ENCODE data around the gene POLA1.
"Not testable (repeated sequence)": the region's sequence is repeated elsewhere in the genome, so short reads cannot be mapped to it uniquely, and the experiment has no call there.

The POLA1 gene

GRCh38 chrX:24819807-24820206 is 126.1 kb downstream of the POLA1 start:
- not testable (repeated sequence) for DNase-seq

- DNase-seq, result no peak
These were observed 134.4 kb downstream of the POLA1 start for GRCh38 chrX:24828147-24828546.

GRCh38 chrX:24828600-24828999 is 134.9 kb downstream of the POLA1 start:
- DNase-seq, result no peak

GRCh38 chrX:24833695-24834094 is 140.0 kb downstream of the POLA1 start:
- DNase-seq, result no peak

DNA sequence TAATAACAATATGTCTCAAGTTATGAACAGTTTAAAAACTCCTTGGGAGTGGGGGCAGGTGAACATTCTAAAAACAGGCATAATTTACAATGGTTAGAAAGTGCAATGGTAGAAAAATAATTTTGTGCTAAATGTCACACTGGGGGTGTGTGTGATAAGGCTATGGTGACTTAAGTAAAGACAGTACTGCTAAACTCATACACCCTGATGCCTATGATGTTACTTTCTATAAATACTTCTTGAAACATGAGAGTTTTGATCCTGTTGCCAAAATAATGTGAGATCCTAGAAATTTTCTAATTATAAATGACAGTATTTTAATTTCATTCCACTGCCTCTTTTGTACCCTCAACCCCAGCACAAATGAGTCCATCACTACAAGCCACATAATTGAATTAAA is 144.2 kb downstream of the POLA1 start:
- no peak for DNase-seq

GRCh38 chrX:24838629-24839028 is 144.9 kb downstream of the POLA1 start:
- peak; percentile 26 for DNase-seq

- no peak for DNase-seq
These were observed 145.6 kb downstream of the POLA1 start for GRCh38 chrX:24839331-24839730.

DNA sequence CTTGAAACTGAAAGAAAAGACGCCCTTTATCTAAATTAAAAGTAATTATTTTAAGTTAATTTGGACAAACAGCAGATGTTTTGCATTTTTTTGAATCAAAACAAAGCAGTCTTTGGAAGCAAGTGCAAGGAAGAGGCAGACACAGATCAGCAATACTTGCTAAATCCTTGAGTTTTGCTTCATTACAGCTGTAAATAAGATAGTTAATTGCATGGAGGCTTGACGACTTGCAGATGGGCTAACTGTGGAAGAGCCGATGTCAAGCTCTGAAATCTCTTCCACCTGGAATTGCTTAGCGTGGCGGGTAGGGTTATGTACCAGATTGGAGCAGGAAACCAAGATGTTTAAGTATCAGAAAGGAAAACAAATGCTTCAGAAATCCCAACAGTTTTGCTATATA is 148.8 kb downstream of the POLA1 start:
- DNase-seq, result no peak

GRCh38 chrX:24846550-24847150 is 152.9 kb downstream of the POLA1 start:
- no peak for DNase-seq

- DNase-seq, result no peak
These were observed 157.6 kb downstream of the POLA1 start for GRCh38 chrX:24851289-24851688.

- no peak for DNase-seq
These were observed 158.1 kb downstream of the POLA1 start for GRCh38 chrX:24851780-24852179.

DNA sequence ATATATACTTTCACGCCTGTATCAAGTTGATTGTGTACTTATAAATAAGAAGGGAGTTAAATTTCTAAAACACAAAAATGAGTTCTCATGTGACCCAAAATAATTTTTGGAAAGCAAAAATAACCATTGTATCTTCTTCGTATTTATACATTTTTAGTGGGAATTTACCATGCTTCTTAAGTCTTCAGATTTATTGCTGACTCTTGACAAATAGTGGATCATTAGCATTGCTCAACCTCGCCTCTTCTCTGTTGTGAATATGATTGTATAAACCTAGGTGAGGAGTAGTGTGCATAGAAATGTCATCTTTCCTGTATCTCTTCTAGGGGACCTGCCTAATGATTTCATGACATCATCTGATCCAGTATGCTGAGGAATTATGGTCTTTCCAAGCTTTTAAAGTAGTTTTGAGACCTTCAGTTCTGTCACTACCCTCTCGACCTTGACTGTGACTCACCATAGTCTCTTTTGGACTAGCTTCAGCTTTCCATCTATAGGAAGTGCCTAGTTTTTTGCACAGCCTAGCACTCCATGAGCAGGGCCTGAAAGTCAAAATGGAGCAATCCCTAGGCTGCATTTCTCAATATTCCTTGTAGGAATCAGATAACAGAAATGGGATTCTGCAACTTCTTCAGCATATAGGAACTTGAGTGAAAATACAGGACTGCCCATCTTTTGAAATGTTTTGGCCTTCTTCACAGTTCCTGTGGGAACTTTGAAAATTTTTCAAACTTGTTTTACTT is 164.5 kb downstream of the POLA1 start:
- peak; percentile 8 for DNase-seq

- no peak for DNase-seq
These were observed 165.6 kb downstream of the POLA1 start for GRCh38 chrX:24859211-24859841.

DNA sequence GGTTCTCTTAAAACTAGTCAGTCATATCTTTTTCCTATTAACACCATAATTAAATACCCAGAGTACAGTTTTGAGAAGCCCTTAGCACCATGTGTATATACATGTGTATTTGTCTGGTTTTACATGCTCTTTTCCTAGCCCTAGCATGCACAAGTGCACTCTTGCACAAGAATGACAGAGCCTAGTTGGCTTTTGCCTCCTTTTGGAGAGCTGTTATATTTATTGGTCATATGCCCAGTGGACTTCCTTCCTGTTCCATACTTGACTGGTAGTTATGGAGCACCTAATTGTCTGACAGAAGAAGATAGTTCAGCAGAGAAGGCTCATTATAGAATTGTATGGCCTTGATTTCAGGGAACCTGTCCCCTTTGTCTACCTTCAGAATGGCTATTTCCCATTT is 166.4 kb downstream of the POLA1 start:
- DNase-seq, result no peak

DNA sequence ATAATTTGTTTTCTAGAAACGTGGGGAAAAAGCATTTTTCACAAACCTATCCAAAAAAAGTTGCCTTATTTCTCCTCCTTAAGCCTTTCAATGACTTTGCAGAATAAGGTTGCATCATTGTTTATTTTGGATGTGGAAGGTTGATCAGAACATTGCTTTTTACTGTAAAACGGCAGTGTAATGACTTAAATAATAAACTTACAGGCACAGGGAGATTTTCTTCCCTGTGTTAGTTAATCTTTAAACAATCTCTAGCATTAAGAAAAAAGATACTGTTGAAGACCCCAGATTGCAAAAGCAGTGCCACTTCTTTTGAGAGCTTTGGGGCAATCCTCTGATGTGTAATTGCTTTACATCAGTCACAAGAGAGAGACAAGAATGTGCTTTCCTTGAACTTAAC is 168.6 kb downstream of the POLA1 start:
- no peak for DNase-seq

GRCh38 chrX:24863779-24864178 is 170.1 kb downstream of the POLA1 start:
- not testable (repeated sequence) for DNase-seq

DNA sequence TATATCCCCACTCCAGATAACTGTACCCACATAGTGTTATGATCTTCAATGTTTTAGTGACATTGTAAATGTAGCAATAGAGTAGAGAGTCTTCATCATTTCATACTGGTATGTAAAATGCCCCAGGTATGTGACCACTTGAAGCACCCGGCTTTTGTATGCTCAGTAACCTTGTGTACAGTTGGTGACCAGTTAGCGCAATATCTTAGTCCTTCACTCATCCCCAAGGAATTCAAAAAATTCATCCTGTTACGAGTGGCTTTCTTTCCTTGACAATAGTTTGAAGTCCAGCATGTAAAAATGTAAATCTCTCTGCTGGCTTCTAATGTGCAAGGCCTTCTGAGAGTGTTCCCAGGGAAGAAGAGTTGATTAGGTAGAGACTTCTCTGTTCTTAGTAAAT is 176.4 kb downstream of the POLA1 start:
- peak; percentile 76 for DNase-seq

DNA sequence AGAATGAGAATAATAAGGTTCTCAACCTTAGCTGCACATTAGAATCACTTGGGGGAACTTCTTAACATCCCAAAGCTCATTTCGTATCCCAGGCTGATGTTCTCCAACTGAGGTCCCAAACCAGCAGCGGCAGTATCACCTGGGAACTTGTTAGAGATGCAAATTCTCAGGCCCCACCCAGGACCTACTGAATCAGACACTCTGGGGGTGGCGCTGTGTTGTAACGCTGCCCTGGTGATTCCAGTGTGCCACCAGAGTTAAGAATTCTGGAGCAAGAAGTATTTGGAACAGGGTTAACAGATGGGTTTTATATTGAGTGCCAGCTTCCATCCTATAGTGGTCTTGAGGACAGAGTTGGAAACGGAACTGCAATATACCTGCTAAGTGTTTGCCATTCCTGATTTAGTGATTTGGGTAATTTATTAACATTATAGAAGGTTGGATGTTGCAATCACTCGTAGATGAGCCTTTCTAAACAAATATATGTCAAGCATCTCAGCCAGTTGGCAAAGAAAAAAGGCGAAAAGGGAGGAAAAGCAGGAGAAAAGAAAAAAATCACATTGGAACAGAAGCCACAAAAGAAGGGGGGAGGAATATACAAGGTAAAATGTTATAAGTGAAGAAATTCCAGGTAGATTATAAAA is 181.0 kb downstream of the POLA1 start:
- no peak for DNase-seq

DNA sequence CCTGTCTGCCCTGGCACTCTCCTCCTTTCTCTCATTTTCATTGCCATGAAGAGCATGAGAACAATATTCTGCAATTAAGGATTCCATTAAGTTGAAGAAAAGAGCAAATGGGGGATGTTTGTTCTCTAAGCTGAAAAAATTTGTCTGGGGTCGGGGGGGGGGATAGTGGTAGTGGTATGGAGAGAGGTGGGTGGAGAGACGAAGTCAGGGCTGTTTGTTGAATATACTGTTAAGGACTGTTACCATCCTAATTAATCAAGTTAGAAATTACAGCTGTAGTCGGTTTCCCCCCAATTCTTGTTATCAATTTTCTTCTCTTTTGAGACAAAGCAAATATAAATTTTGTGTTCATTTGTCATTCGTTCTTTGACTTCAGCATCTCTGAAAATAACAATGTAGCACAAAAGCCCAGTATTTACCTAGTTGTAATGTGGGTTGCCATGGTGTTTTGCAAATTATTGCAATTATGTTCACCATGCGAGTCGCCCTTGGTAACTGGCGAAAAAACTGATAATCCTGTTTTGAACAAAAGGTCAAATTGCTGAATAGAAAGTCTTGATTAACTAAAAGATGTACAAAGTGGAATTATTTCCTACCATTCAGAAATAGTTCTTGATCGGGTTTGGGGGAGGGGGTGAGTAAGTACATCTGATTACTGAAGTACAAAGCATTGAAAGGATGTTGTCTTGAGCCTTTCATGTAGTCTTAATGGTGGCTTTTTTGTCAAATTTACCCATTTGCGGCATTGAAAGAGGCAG is 183.0 kb downstream of the POLA1 start:
- no peak for DNase-seq

DNA sequence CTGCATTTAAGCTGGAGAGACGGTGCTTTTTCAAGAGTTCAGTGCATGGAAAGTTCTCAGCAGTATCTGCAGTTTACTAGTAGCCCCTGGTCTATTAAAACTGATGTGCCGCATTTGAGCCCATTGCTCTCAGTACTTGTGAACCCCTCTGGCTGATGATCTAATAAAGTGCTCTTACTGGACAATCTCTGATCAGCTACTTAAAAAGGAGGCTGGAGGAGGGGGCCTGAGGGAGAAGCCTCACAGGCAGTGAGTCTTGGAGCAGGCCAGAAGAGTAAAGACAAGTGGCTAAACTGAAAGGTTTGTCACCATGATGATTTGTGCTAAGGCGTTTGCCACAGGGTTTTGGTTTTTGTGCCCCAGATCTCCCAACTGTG is 183.6 kb downstream of the POLA1 start:
- DNase-seq, result no peak

- DNase-seq, result no peak
These were observed 184.3 kb downstream of the POLA1 start for GRCh38 chrX:24877854-24878650.

GRCh38 chrX:24879679-24880078 is 186.0 kb downstream of the POLA1 start:
- DNase-seq, result no peak

All from EL (cell line).